Transverse colon (tissue), 3 donors: Measurements from ENCODE around the gene POTEG.
"Not testable (repeated sequence)": the region's sequence is repeated elsewhere in the genome, so short reads cannot be mapped to it uniquely, and the experiment has no call there.

Experiments
- POLR2A ChIP-seq: fragments of 450-650 bp; IDR thresholded peaks from one replicate; pipeline ENCODE4 v1.6.1; 2016; ENCODE audit warnings: antibody characterized with exemption, mild to moderate bottlenecking, moderate library complexity
- TF ChIP-seq, protein P1 (sequence below), 5 experiments: fragments of 200-600 bp in 3 of 5; fragments of 450-650 bp in 2 of 5; sonication (generic) in 3 of 5; IDR thresholded peaks; 1 replicate in 2 of 5; 2 replicates in 3 of 5; pipeline ENCODE4 v1.5.1; 2016 to 2017; ENCODE audit warnings: antibody characterized with exemption in 5 of 5, inconsistent platforms in 3 of 5, mild to moderate bottlenecking in 2 of 5, moderate library complexity in 1 of 5

GRCh38 chr14:19434891-19435290, 750 bp upstream of the POTEG start:
- TF ChIP-seq, protein P1, sequence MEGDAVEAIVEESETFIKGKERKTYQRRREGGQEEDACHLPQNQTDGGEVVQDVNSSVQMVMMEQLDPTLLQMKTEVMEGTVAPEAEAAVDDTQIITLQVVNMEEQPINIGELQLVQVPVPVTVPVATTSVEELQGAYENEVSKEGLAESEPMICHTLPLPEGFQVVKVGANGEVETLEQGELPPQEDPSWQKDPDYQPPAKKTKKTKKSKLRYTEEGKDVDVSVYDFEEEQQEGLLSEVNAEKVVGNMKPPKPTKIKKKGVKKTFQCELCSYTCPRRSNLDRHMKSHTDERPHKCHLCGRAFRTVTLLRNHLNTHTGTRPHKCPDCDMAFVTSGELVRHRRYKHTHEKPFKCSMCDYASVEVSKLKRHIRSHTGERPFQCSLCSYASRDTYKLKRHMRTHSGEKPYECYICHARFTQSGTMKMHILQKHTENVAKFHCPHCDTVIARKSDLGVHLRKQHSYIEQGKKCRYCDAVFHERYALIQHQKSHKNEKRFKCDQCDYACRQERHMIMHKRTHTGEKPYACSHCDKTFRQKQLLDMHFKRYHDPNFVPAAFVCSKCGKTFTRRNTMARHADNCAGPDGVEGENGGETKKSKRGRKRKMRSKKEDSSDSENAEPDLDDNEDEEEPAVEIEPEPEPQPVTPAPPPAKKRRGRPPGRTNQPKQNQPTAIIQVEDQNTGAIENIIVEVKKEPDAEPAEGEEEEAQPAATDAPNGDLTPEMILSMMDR (IDR thresholded peaks at IDR 0.05) = not testable (repeated sequence)
- not testable (repeated sequence) for TF ChIP-seq POLR2A
